Hematopoietic multipotent progenitor cell treated with erythropoietin and hydrocortisone succinate and interleukin-3 and kit ligand, for 15 days (in vitro differentiated cells): ENCODE measurements around the gene EPM2A.
"Not testable (repeated sequence)": the region's sequence is repeated elsewhere in the genome, so short reads cannot be mapped to it uniquely, and the experiment has no call there.

Experiments
- DNase-seq: peaks from one replicate; pipeline ENCODE4 v3.0.0-alpha.2; 2015; ENCODE audit warnings: low spot score

The EPM2A gene

DNA sequence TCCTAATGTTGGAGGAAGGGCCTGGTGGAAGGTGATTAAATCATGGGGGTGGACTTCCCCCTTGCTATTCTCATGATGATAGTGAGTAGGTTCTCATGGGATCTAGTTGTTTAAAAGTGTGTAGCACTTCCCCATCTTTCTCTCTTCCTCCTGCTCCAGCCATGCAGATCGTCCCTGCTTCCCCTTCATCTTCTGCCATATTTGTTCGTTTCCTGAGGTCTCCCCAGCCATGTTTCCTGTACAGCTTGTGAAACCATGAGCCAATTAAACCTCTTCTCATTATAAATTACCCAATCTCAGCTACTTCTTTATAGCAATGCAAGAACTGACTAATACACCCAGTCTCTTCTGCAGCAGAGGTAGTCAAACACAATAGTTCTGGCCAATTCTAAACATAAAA lies 5.4 kb downstream of the EPM2A start:
- DNase-seq = no peak

DNA sequence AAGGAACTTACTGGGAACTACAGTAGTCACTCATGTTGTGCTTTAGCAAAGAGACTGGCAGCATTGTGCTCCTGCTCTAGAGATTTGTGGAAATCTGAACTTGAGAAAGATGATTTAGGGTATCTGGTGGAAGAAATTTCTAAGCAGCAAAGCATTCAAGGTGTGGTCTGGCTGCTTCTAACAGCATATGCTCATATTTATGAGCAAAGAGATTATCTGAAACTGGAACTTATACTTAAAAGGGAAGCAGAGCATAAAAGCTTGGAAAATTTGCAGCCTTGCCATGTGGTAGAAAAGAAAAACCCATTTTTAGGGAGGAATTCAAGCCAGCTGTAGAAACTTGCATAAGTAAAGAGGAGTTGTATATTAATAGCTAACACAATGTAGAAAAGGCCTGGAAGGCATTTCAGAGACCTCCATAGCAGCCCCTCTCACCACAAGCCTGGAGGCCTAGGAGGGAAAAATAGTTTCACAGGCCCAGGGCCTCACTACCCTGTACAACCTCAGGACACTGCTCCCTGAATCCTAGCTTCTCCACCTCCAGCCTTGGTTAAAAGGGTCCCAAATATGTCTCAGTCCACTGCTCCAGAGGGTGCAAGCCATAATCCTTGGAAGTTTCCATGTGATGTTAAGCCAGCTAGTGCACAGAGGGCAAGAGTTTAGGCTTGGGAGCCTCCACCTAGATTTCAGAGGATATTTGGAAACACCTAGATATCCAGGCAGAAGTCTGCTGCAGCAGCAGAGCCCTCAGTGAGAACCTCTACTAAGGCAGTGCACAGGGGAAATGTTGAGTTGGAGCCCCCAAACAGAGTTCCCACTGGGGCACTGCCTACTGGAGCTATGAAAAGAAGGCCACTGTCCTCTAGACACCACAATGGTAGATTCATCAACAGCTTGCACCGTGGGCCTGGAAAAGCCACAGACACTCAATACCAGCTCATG lies 6.6 kb downstream of the EPM2A start:
- no peak for DNase-seq

DNA sequence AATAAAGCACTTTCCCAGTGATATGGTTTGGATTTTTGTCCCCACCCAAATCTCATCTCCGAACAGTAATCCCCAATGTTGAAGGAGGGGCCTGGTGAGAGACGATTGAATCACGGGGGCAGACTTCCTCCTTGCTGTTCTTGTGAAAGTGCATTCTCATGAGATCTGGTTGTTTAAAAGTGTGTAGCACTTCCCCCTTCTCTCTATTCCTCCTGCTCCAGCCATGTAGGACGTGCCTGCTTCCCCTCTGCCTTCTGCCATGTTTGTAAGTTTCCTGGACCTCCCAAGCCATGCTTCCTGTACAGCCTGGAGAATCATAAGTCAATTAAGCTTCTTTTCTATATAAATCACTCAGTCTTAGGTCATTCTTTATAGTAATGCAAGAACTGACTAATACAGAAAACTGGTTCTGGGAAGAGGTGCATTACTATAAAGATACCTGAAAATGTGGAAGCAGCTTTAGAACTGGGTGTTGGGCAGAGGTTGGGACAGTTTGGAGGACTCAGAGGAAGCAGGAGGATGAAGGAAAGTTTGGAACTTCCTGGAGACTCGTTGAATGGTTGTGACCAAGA lies 7.4 kb downstream of the EPM2A start:
- no peak for DNase-seq

DNA sequence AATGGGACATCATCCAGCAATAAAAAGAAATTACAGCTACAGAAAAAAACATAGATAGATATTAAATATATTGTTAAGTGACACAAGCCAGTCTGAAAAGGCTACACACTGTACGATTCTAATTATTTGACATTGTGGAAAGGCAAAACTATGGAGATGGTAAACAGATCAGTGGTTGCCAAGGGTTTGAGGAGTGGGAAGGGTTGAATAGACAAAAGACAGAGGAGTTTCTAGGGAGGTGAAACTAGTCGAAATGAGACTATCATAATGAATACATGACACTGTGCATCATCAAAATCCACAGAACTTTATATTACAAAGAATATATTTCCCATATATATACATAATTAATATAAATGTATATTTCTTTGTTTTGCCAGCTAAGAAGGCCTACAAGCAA lies 9.8 kb downstream of the EPM2A start:
- DNase-seq = no peak

DNA sequence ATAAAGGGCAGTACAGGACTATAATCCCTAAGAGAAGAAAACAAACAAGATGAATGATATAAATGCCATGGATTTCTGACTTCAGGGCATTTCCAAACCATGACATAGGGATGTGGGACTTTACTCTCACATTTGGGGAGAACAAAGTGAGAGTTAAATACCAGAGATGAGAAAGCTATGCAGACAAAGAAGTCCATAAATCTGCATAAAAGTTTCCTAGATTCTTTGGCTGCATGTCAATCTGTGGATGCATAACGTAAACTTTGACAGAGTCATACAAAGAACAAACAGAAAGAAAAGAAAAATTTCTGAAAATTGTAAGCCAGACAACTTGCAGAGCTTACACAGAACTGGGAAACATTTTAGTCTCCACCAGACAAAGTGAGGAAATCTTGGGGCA lies 11.7 kb downstream of the EPM2A start:
- no peak for DNase-seq

DNA sequence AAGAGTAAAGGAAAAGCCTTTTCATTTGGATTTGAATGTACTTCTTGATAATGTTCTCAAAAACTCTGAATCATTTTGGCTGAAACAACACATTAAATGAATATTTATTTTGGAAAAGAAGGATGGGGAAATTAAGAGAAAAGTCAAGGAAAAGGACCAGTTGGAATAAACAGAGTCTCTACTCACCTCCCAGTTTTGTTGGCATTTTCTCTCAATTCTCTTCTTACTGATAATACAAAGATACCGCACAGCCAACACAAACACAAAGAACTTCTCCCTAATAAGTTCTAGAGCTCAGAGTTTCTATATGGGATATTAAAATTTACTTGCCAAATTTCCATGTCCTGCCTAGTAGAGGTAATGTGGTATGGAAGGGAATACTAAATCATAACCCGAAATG lies 13.1 kb downstream of the EPM2A start:
- no peak for DNase-seq

DNA sequence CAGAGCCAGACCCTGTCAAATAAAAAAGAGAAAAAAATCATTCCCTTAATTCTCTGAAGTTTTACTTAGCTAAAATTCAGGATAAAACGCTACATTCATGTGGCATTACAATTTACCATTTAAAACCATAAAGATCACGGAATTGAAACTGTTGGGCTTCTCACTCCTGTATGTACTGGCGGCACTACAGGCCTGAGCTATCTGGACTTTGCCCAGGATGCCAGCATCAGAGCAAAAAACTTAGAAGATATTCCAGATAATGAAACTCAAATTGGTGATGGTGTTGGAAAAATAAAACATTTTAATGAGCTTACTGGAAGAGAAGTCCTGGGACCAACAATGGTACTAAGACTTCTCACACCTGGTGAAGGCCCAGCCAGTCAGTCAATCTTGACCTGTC lies 14.2 kb downstream of the EPM2A start:
- no peak for DNase-seq

DNA sequence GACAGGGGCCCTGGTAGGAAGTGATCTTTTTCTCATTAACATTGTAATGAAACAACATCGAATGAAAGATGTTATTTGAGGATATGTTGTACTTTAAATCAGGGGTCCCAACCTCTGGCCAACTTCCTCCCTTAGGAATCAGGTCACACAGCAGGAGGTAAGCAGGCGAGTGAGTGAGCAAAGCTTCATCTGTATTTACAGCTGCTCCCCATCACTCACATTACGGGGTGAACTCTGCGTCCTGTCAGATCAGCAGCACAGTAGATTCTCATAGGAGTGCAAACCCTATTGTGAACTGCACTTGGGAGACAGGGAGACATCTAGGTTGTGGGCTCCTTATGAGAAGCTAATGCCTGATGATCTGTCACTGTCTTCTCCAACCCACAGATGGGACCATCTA lies 19.9 kb downstream of the EPM2A start:
- no peak for DNase-seq

DNA sequence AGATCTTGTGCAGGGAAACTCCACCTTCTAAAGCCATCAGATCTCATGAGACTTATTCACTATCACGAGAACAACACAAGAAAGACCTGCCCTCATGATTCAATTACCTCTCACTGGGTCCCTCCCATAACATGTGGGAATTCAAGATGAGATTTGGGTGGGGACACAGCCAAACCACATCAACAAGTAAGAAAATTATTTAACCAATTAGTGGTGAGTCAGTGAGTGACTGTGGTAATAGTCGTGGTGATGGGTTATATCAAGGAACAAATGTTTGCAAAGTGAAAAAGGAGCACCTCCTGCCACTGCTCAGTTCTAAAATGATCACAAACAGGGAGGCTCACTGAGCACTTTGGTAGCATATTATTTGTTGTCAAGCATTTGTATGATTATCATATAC lies 20.6 kb downstream of the EPM2A start:
- DNase-seq = no peak

DNA sequence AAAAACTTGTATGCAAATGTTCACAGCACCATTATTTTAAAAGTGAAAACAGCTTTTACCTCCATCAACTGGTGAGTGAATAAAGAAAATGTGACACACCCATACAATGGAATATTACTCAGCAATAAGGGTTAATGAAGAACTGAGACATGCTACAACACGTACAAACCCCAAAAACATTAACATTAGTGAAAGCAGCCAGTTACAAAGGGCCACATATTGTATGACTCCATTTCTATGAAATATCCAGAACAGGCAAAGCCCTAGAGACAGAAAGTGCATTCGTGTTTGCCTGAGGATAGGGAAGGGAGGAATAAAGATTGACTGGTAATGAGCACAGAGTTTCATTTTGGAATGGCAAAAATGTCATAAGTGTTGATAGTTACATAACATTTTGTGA lies 21.5 kb downstream of the EPM2A start:
- DNase-seq = no peak

DNA sequence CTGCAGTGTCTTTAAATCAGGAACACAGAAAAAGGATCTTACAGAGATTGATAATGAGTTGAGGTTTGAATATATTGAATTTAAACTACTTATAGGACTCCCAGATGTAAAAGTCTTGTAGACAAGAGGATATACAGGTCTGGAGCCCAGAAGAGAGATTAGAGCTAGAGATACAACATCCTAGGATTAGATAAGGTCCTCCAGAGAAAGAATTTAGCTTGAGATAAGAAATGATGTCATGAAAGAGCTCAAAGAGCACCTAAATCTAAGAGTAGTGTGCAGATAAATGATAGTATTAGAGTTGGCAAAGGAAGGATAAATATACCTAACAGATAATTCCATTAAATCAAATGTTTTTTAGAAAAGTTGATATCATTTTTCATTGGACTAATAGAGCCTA lies 23.9 kb downstream of the EPM2A start:
- no peak for DNase-seq

DNA sequence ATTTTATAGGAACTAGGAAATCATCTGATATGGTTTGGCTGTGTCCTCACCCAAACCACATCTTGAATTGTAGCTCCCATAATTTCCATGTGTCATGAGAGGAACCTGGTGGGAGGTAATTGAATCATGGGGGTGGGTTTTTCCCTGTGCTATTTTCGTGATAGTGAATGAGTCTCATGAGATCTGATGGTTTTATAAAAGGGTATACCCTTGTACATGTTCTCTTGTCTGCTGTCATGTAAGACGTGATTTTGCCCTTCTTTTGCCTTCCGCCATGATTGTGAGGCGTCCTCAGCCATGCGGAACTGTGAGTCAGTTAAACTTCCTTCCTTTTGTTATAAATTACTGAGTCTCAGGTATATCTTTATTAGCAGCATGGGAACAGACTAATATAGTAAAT lies 27.9 kb downstream of the EPM2A start:
- no peak for DNase-seq

DNA sequence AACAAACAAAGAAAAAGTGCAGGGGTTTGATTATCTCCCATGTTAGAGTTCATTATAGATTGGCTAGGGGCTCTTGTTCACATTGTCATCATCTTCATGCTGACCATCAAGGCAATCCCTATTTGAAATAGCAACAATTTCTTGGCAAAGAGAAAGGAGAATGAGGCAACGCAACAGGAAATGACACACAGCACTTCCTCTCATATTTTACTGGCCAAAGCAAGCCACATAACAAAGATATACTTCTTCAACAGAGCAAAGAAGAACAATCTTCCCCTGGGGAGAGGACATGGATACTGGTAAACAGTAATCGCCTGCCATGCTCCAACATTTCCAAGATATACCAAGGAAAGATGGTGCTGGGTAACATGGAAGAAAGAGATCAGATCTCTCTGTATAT lies 29.8 kb downstream of the EPM2A start:
- no peak for DNase-seq

DNA sequence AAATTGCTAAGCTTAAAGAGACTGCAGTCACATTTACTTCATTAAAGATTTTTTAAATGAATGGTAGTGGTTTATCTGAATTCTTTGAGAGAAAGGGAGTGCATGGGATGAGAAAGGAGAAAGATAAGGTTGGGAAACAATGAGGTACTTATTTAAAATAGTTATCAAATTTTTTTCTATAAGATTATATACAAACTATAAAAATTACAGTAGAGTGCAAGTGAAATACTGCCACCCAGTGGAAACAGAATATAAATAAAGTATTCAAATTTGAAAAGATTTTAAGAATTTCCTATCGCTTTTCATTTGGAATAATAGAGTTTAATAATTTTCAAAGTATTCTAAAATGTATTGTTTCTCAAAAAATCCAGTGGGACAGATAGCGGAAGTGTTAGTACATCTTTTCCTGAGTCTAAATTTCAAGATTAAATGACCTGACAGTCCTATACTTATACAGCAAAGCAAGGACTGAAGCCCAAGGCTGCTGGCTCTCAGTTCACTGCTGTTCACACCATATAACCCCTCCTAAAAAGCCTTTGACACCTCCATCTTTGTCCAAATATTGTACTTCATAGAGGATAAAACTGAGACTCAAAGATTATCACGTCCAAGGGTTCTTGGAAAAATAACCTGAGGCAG lies 31.1 kb downstream of the EPM2A start:
- DNase-seq = peak; percentile 17

DNA sequence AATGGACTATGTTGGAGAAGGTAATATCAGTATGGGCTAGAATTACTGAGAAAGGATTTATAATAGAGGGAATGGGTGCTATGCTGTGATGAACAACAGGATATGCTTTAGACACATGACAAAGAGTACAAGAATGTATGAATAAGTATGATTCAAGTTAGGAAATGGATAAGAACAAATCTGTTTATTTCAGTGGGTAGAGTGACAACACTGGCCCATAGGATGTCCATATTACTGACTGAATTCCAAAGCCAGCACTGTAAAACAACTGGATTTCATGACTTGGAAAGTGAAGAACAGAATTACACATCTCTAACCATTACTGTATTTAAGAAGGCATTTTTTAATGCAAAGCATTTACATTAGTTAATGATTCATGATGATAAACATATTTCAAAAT lies 35.9 kb downstream of the EPM2A start:
- DNase-seq = no peak

DNA sequence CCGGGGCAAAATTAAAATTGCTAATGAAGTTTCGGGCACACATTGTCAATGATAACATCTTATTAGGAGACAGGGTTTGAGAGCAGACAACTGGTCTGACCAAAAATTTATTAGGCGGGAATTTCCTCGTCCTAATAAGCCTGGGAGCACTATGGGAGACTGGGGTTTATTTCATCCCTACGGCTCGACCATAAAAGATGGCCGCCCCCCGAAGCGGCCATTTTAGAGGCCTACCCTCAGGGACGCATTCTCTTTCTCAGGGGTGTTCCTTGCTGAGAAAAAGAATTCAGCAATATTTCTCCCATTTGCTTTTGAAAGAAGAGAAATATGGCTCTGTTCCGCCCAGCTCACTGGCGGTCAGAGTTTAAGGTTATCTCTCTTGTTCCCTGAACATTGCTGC lies 37.9 kb downstream of the EPM2A start:
- not testable (repeated sequence) for DNase-seq

DNA sequence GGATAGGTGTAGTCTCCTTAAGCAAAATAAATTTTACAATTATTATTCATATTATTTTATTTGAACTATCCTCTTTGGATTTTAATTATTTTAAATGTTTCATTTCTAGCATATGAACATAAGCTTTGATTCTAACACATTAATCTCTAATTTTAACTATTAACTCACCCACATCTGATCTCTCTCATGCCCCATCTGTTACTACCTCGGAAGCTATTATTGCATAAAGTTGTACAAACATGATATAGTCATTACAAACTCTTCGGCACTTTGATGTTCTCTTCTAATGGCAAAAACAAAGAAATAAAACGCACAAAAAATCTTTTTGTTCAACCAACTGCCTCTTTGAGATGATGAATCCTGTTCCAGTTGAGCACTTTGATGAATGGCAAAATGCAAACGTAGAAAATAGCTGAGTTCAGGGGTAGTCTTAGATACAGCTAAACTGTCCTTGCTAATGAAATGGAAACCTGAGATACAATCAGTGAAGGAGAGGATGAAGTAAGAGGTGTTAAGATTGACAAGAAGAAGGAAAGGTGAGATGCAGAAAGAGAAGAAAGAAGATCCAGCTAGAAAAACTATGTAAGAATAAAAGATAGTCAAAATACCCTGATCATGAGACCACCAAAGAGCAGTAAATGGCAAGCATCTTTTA lies 41.1 kb downstream of the EPM2A start:
- no peak for DNase-seq

DNA sequence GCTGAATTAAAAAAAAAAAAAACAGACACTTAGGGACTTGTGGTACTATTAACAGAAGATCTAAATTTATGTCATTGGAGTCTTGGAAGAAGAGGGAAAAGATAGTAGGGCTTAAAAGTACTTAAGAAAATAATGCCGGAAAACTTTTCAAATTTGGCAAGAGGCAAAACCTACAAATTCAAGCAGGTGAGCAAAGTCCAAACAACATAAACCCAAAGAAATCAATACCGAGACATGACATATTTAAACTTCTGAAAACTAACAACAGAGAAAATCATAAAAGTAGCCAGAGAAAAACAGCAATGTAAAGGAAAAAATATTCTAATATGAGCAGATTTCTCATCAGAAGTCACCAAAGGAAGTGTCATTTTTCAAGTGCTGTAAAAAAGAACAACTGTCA lies 44.4 kb downstream of the EPM2A start:
- DNase-seq = no peak

DNA sequence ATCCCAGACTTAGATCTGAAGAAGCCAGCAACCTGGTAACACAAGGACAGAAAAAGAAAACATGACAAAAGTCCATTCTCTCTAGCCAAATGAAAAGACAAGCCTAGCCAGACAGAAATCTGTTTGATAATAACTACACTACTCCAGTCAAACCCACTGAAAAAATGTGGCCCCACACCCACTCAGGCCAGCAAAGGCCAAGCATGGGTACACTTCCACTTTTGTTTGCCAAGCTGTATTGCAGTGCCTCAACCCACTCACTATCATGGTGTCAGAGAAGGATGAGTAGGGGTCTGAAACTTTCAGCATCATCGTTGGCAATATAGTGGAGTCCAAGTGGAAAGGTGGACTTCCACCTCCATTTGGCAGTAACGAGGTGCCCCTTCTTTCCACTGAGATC lies 45.8 kb downstream of the EPM2A start:
- DNase-seq = no peak

DNA sequence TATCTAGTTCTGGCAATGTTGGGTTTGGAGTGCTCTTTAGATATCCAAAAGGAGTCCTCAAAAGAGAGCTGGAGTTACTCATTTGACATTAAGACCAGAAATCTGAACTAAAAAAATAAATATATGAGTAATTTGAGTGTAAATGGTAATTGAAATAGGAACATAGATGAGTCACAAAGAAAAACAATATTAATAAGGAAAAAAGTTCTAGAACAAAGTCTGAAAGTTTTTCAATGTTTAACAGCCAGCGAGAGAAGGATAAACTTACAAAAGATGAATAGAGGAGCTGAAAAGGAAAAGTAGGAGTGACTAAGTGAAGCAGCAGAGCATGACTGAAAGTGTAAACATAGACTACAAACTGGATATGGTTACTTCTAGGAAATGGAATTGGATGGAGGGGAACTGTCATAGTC lies 46.8 kb downstream of the EPM2A start:
- no peak for DNase-seq

DNA sequence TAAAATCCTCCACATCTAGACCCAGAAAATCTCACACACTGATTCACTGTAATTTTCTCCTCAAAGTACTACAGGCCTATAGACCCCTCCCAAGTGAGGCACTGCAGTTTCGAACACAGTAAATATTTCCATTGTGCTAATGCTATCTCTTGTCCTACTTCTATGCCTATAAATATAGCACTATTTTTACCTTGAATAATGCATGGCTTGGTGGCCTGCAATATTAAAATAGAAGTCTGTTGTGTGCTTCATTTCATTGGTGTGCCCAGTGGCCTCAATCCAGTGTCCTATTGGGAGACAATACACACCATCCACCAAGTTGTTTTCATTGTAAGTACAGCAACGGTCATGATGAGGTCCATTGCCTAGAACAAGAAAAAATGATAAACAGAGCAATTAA lies 49.4 kb downstream of the EPM2A start:
- DNase-seq = no peak

DNA sequence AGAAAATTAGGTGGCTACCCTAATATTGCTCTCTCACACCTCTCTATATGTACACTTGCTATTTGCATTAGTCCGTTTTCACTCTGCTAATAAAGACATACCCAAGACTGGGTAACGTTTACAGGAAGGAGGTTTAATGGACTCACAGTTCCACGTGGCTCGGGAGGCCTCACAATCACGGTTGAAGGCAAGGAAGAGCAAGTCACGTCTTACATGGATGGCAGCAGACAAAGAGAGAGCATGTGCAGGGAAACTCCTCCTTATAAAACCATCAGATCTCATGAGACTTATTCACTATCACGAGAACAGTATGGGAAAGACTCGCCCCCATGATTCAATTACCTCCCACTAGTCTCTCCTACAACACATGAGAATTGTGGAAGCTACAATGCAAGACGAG lies 53.4 kb downstream of the EPM2A start:
- no peak for DNase-seq

DNA sequence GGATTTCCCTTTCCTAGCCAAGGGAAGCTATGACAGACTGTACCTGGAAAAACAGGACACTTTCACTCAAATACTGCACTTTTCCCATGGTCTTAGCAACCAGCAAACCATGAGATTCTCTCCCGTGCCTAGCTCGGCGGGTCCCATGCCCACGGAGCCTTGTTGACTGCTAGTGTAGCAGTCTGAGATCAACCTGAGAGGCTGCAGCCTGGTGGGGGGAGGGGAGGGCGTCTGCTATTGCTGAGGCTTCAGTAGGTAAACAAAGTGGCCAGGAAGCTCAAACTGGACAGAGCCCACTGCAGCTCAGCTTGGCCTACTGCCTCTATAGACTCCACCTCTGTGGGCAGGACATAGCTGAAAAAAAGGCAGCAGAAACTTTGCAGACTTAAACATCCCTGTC lies 61.8 kb downstream of the EPM2A start:
- DNase-seq = no peak
